Stimulated activated CD8-positive, alpha-beta memory T cell treated with anti-CD3 and anti-CD28 coated beads, Interleukin-12 subunit alpha, Interleukin-12 subunit beta, amount 100 ng/mL, for 24 hours (primary cell): ENCODE results near the gene PRIM2.
"Not testable (repeated sequence)": the region's sequence is repeated elsewhere in the genome, so short reads cannot be mapped to it uniquely, and the experiment has no call there.

Experiments used
- DNase-seq: peaks from one replicate; pipeline ENCODE4 v3.0.0-alpha.2; 2020; ENCODE audit errors: extremely low read depth

PRIM2 gene

DNA sequence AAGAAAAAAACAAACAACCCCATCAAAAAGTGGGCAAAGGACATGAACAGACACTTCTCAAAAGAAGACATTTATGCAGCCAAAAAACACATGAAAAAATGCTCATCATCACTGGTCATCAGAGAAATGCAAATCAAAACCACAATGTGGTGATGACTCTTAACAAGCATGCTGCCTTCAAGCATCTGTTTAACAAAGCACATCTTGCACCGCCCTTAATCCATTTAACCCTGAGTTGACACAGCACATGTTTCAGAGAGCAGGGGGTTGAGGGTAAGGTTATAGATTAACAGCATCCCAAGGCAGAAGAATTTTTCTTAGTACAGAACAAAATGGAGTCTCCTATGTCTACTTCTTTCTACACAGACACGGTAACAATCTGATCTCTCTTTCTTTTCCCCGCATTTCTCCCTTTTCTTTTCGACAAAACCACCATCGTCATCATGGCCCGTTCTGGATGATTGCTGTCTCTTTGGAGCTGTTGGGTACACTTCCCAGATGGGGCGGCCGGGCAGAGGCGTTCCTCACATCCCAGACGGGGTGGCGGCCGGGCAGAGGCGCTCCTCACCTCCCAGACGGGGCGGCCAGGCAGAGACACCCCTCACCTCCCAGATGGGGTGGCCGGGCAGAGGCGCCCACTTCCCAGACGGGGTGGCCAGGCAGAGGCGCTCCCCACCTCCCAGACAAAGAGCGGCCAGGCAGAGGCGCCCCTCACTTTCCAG lies 7.2 kb upstream of the PRIM2 start:
- not testable (repeated sequence) for DNase-seq

- no peak for DNase-seq
Observed at GRCh38 chr6:57310817-57311157, 6.6 kb upstream of the PRIM2 start.

DNA sequence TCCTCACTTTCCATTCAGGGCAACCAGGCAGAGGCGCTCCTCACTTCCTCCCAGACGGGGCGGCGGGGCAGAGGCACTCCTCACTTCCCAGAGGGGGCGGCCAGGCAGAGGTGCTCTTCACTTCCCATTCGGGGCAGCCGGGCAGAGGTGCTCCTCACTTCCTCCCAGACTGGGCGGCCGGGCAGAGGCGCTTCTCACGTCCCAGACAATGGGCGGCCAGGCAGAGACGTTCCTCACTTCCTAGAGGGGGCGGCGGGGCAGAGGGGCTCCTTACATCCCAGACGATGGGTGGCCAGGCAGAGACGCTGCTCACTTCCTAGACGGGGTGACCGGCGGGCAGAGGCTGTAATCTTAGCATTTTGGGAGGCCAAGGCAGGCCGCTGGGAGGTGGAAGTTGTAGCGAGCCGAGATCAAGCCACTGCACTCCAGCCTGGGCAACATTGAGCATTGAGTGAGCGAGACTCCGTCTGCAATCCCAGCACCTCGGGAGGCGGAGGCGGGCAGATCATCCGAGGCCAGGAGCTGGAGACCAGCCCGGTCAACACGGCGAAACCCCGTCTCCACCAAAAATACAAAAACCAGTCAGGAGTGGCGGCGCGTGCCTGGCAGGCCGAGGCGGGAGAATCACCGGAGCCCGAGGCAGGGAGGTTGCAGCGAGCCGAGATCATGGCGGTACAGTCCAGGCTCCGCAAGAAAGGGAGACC lies 6.0 kb upstream of the PRIM2 start:
- not testable (repeated sequence) for DNase-seq

GRCh38 chr6:57312004-57312345 lies 5.5 kb upstream of the PRIM2 start:
- no peak for DNase-seq

DNA sequence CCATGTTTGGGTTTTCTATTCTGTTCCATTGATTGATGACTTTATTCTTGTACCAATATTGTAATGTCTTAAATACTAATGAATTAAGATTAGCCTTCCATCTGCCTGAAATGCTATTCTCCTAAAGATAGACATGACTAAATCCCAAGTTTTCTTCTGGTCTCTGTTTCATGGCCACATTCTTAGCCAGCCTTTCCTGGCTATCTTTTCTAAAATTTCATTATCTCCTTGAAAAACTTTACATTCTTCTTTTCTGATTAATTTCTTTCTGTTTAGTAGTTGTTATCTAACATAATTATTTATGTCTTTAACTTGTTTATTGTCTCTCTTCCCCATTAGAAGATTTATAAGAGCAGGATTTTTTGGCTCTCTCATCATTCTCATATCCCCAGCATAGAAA lies 4.4 kb upstream of the PRIM2 start:
- no peak for DNase-seq

- no peak for DNase-seq
Observed at GRCh38 chr6:57313711-57314471, 3.5 kb upstream of the PRIM2 start.

DNA sequence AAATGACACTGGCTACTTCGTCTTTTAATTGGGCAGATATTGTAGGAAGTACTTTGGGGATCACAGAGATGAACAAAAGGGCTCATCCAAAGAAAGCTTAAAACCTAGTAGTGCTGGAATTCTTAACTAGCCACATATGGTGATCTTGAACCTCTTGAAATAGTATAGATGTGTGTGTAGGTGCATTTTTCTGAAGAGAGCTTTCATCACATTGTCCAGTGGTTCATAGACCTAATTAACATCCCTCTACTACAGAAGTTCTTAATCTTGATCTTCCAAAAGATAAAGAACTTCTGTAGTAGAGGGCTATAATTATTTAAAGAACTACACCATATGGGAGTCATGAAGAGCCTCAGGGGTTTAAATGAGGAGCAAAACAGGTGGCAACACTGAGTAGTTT lies 2.3 kb upstream of the PRIM2 start:
- DNase-seq = no peak

- DNase-seq = no peak
Observed at GRCh38 chr6:57315851-57316250, 1.6 kb upstream of the PRIM2 start.

GRCh38 chr6:57316581-57317059 lies 810 bp upstream of the PRIM2 start:
- DNase-seq = peak; percentile 46

- no peak for DNase-seq
Observed at GRCh38 chr6:57324538-57324937, 7.1 kb downstream of the PRIM2 start.

DNA sequence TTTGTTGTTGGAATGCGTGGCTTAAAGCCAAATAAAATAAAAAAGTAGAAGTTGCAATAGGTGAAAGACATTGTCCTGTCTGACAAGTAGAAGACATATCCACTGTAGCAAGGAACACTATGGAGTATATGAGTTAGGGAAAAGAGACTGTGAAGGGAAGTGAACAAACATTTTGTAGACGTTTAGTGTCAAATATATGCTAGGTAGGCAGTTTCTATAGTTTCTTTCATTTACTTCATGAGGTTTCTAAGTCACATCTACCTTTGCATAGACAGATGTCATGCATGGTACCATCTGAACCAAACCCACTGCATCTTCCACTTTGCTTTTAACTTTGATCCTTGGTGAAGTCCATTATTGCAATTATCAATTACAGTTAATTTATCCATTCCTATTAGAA lies 9.9 kb downstream of the PRIM2 start:
- no peak for DNase-seq

GRCh38 chr6:57328074-57328473 lies 10.6 kb downstream of the PRIM2 start:
- no peak for DNase-seq

DNA sequence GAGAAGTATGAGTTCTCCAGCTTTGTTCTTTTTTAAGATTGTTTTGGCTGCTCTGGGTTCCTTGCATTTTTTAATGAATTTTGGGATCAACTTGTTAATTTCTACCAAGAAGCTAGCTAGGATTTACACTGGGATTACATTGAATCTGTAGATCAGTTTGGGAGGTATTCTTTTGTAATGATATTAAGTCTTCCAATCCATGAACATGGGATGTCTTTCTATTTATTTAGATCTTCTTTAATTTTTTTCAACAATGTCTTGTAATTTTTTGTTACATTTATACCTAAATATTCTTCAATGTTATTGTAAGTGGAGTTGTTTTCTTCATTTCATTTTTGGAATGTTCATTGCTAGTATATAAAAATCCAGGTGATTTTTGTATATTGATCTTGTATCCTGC lies 12.5 kb downstream of the PRIM2 start:
- DNase-seq = no peak

DNA sequence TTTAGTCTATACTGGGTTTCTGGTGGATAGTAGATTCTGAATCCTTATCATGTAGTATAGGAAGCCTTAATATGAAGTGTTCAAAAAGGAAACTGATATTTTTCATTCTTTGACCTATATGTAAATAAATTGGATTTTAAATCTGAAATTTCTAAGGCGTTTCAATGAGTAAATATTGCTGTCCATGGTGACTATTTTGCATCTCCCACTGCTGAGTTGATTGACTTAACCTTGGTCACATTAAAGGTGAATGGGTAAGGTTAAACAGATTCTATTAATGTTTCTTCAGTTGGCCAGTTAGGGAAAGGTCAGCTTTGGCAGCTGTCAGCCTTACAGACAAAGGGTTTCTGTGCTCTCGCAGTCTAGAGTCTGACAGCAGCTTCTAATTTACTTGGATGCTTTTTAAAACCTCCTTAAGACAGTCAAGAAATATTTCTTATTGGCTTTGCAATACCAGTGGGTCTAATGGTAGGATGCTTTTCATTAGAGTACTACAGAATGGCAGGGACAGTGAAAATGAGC lies 24.8 kb downstream of the PRIM2 start:
- DNase-seq = no peak

DNA sequence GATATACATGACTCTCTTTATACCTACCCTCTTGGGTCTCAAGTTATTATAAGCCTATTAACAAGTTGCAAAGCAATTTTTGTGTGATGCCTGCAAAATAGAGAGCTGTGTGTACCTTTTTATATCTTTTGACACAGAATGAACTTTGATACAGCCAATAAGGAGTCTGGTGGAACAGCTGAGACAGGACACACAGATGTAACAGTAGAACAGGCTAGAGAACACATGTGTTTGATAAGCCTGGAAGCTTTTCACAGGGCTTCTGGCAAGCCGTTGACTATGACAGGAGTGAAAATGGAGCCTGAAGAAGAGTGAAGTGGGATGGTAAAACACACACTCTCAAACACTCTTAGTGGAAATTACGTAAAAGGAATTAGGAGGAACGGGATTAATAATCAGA lies 25.9 kb downstream of the PRIM2 start:
- DNase-seq = not testable (repeated sequence)

GRCh38 chr6:57346715-57347114 lies 29.3 kb downstream of the PRIM2 start:
- DNase-seq = not testable (repeated sequence)

DNA sequence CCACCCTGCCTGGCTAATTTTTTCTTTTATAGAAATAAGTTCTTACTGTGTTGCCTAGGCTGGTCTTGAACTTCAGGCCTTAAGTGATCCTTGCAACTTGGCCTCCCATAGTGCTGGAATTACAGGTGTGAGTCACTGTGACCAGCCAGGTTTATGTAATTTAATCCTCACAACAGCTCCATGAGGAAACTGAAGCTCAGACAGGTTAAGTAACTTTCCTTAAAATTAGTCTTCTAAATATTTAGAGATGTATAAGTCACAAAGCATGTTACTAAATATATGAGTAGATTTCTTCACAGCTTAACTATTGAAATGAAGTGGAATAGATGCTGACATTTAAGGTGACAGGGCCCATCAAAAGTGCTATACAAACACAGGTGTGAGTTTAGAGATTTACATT lies 30.2 kb downstream of the PRIM2 start:
- DNase-seq = not testable (repeated sequence)

DNA sequence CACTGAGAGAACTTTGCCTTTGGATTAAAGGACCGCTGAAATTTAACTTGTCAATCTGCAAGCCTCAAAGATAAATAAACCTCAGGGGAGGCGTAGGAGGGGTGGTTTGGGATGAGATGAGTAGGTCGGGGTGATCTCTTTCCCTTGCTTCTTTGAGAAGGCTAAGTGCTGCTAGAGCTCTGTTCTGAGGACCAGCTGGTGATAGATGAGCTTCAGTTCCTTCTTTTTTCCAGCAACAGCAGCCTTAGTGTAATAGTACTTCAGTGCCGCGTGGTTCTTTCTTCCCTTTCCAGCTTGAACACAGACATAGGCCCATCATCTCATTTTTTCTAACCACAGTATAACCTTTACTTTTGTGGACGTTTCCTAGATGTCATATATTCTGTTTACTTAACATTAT lies 33.0 kb downstream of the PRIM2 start:
- not testable (repeated sequence) for DNase-seq

DNA sequence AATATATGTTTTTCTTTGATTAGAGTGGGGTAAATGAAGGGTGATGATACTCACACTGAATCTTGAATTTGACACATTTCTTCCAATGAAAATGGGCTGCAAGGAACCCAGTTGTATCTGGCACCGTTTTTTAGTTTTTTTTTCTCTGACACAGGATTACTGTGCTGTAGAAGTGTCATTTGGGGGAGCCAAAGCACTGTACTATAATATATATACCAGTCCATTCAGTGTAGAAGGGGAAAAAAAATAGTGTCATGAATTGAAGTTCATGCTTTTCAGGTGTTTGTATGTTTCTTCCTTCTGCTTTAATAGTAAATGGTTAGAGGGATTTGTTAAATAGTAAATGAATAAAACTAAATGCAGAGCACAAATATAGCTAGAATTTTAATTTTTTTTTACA lies 35.2 kb downstream of the PRIM2 start:
- not testable (repeated sequence) for DNase-seq

- DNase-seq = not testable (repeated sequence)
Observed at GRCh38 chr6:57358319-57358718, 40.9 kb downstream of the PRIM2 start.

DNA sequence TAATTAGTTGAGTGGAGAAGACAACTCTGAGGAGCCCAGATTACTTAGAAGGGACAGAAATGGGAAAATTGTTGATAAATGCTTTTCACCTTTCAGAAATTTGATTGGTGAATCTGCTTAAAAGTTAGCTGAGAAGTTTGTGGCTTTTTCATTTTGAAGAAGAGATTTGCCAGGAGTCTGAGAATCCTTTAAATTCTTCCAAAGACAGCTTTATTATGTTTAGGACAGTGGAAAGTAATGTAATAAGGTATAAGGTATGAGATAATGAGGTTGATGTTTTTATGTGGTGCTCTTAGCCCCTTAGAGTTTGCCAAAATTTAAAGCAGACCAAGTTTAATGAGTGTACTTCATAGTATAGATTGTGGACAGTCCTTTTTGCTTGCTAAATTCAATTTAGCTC lies 42.3 kb downstream of the PRIM2 start:
- DNase-seq = not testable (repeated sequence)

DNA sequence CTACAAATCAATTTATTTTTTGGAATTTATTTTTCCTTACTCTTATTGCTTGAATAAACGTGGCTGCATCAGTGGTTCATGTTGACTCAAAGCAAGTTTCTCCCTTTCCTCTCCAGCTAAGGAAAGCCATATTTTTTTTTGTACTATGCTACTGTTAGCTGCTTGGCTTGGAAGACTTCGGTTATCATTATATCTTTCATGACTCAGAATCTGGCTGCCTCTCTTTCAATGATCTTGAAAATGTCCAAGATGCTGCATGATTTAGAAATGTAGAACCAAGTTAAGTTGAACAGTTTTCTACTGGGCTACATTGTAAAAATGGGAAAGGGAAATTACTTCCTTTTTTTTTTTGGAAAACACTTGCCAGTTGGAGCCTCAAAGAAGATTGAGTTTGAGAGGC lies 44.9 kb downstream of the PRIM2 start:
- not testable (repeated sequence) for DNase-seq
